ENCODE data around the gene TNN. TPM values are rescaled to one million over a fixed set of nuclear protein-coding genes. Genes with fewer than 3 reads are reported as not detected.

Gene TNN
- polyA plus RNA-seq, 1 donor from 2014 or later: not detected

- Histone ChIP-seq H3K9me3 (ENCODE audit: low read length) (no peaks in the 10 kb centered on the region), H3K9me2 (ENCODE audit: insufficient read depth, low read length) (no peaks in the 10 kb centered on the region), H3K4me2 (ENCODE audit: low read length) (no peak overlapping the region), H3K36me3 (ENCODE audit: insufficient read depth, low read length) (no peaks in the 10 kb centered on the region), H3K9ac (ENCODE audit: low read length) (no peak overlapping the region), H2AFZ (ENCODE audit: low read depth, low read length) (peak overlapping the region; percentile 19), H3F3A (ENCODE audit: insufficient read depth, low read length, poor library complexity, severe bottlenecking) (no peaks in the 10 kb centered on the region), H4K20me1 (ENCODE audit: insufficient read depth) (no peaks in the 10 kb centered on the region), H3K79me2 (replicated peaks; ENCODE audit: insufficient read depth, low read length) (no peaks in the 10 kb centered on the region), H3K27ac (ENCODE audit: low read length) (no peak overlapping the region), H3K4me3 (ENCODE audit: low read length) (no peak overlapping the region), H3K27me3 (ENCODE audit: insufficient read depth, low read depth, low read length) (peaks cover 5% of the 10 kb centered on the region)
- TF ChIP-seq, protein P1, sequence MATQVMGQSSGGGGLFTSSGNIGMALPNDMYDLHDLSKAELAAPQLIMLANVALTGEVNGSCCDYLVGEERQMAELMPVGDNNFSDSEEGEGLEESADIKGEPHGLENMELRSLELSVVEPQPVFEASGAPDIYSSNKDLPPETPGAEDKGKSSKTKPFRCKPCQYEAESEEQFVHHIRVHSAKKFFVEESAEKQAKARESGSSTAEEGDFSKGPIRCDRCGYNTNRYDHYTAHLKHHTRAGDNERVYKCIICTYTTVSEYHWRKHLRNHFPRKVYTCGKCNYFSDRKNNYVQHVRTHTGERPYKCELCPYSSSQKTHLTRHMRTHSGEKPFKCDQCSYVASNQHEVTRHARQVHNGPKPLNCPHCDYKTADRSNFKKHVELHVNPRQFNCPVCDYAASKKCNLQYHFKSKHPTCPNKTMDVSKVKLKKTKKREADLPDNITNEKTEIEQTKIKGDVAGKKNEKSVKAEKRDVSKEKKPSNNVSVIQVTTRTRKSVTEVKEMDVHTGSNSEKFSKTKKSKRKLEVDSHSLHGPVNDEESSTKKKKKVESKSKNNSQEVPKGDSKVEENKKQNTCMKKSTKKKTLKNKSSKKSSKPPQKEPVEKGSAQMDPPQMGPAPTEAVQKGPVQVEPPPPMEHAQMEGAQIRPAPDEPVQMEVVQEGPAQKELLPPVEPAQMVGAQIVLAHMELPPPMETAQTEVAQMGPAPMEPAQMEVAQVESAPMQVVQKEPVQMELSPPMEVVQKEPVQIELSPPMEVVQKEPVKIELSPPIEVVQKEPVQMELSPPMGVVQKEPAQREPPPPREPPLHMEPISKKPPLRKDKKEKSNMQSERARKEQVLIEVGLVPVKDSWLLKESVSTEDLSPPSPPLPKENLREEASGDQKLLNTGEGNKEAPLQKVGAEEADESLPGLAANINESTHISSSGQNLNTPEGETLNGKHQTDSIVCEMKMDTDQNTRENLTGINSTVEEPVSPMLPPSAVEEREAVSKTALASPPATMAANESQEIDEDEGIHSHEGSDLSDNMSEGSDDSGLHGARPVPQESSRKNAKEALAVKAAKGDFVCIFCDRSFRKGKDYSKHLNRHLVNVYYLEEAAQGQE (IDR thresholded peaks at IDR 0.05; ENCODE audit: borderline replicate concordance): no peak
- TF ChIP-seq EZH2 (IDR thresholded peaks at IDR 0.05; ENCODE audit: borderline replicate concordance, insufficient read depth, low read length, poor library complexity, severe bottlenecking) (no peak), SMC3 (conservative IDR thresholded peaks at IDR 0.05; ENCODE audit: poor library complexity) (peak; percentile 25), EP300 (conservative IDR thresholded peaks at IDR 0.05; ENCODE audit: poor library complexity, severe bottlenecking) (no peak)
- TF ChIP-seq, protein P2, sequence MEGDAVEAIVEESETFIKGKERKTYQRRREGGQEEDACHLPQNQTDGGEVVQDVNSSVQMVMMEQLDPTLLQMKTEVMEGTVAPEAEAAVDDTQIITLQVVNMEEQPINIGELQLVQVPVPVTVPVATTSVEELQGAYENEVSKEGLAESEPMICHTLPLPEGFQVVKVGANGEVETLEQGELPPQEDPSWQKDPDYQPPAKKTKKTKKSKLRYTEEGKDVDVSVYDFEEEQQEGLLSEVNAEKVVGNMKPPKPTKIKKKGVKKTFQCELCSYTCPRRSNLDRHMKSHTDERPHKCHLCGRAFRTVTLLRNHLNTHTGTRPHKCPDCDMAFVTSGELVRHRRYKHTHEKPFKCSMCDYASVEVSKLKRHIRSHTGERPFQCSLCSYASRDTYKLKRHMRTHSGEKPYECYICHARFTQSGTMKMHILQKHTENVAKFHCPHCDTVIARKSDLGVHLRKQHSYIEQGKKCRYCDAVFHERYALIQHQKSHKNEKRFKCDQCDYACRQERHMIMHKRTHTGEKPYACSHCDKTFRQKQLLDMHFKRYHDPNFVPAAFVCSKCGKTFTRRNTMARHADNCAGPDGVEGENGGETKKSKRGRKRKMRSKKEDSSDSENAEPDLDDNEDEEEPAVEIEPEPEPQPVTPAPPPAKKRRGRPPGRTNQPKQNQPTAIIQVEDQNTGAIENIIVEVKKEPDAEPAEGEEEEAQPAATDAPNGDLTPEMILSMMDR (IDR thresholded peaks at IDR 0.05; ENCODE audit: poor library complexity, severe bottlenecking): peak; percentile 50
Measured at GRCh38 chr1:175129997-175130648, 62.5 kb downstream of the TNN start.

DNA sequence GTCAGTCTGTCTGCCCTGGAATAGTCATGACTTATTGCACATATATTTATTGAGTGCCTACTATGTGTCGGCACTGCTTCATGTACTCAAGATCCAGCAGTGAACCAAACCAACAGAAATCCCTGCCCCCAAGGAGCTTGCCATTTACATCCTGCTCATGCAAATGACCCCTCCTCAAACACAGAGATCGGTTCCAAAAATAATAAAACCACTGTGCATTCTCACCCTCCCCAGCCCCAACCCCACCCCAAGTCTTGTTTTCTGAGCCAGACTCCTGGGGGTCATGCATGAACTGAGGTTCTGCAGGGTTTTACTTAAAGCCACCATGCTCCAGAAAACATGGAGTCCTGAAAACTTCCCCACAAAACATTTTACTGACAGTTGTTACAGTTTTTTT, 63.0 kb downstream of the TNN start:
- H3K27me3 ChIP-seq (ENCODE audit: insufficient read depth, low read depth, low read length): peaks cover 5% of the 10 kb centered on the region
- TF ChIP-seq TAF1 (IDR thresholded peaks at IDR 0.05; ENCODE audit: low read depth): no peak

DNA sequence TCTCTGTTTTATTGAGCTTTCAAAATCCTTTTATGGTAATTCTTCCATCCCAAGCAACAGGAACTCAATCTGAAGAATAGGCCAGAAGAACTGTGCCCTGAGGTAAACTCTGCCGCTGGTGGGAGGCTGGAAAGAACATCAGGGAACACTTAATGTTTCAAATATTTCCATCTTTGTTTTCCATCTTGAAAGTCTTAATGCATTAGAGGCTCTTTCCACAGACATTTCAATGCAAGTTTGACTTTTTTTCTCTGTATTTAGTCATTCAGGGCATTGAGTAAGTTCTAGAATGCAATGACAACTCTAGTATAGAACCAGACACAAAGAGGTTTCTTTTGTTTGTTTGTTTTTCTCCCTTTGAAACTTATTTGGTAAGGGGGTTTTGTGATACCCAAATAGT, 63.5 kb downstream of the TNN start:
- H3K27me3 ChIP-seq (ENCODE audit: insufficient read depth, low read depth, low read length): peaks cover 5% of the 10 kb centered on the region
- H3F3A ChIP-seq (ENCODE audit: insufficient read depth, low read length, poor library complexity, severe bottlenecking): no peaks in the 10 kb centered on the region
- H2AFZ ChIP-seq (ENCODE audit: low read depth, low read length): no peak overlapping the region
- no peaks in the 10 kb centered on the region for H3K79me2 ChIP-seq (replicated peaks; ENCODE audit: insufficient read depth, low read length)
- H3K4me2 ChIP-seq (ENCODE audit: low read length): no peak overlapping the region
- H3K9me3 ChIP-seq (ENCODE audit: low read length): no peaks in the 10 kb centered on the region
- H3K9me2 ChIP-seq (ENCODE audit: insufficient read depth, low read length): no peaks in the 10 kb centered on the region
- H3K27ac ChIP-seq (ENCODE audit: low read length): no peak overlapping the region
- no peak overlapping the region for H3K4me3 ChIP-seq (ENCODE audit: low read length)
- TF ChIP-seq, protein P2 (IDR thresholded peaks at IDR 0.05; ENCODE audit: poor library complexity, severe bottlenecking): no peak
- TF ChIP-seq MXI1 (conservative IDR thresholded peaks at IDR 0.05; ENCODE audit: poor library complexity, severe bottlenecking) (no peak), SMC3 (conservative IDR thresholded peaks at IDR 0.05; ENCODE audit: poor library complexity) (no peak), TAF1 (IDR thresholded peaks at IDR 0.05; ENCODE audit: low read depth) (no peak), EP300 (conservative IDR thresholded peaks at IDR 0.05; ENCODE audit: poor library complexity, severe bottlenecking) (no peak), POLR2AphosphoS5 (IDR thresholded peaks at IDR 0.05) (no peak), RAD21 (conservative IDR thresholded peaks at IDR 0.05) (no peak), EZH2 (IDR thresholded peaks at IDR 0.05; ENCODE audit: borderline replicate concordance, insufficient read depth, low read length, poor library complexity, severe bottlenecking) (no peak)
- TF ChIP-seq, protein P1 (IDR thresholded peaks at IDR 0.05; ENCODE audit: borderline replicate concordance): no peak
- no peaks in the 10 kb centered on the region for H3K36me3 ChIP-seq (ENCODE audit: insufficient read depth, low read length)
- no peak overlapping the region for H3K9ac ChIP-seq (ENCODE audit: low read length)
- no peaks in the 10 kb centered on the region for H4K20me1 ChIP-seq (ENCODE audit: insufficient read depth)

More for the DNA sequence above, 63.0 kb downstream of the TNN start:
- H3K4me3 ChIP-seq (ENCODE audit: low read length): no peak overlapping the region
- no peaks in the 10 kb centered on the region for H4K20me1 ChIP-seq (ENCODE audit: insufficient read depth)
- H3K9me3 ChIP-seq (ENCODE audit: low read length): no peaks in the 10 kb centered on the region
- no peak overlapping the region for H3K27ac ChIP-seq (ENCODE audit: low read length)
- no peak overlapping the region for H2AFZ ChIP-seq (ENCODE audit: low read depth, low read length)
- H3K9me2 ChIP-seq (ENCODE audit: insufficient read depth, low read length): no peaks in the 10 kb centered on the region
- no peaks in the 10 kb centered on the region for H3K36me3 ChIP-seq (ENCODE audit: insufficient read depth, low read length)
- no peaks in the 10 kb centered on the region for H3F3A ChIP-seq (ENCODE audit: insufficient read depth, low read length, poor library complexity, severe bottlenecking)
- no peaks in the 10 kb centered on the region for H3K79me2 ChIP-seq (replicated peaks; ENCODE audit: insufficient read depth, low read length)
- no peak overlapping the region for H3K9ac ChIP-seq (ENCODE audit: low read length)
- no peak overlapping the region for H3K4me2 ChIP-seq (ENCODE audit: low read length)
